H9 (cell line): Measurements from ENCODE around the gene FBXO34. TPM values are rescaled to one million over a fixed set of nuclear protein-coding genes. Genes with fewer than 3 reads are reported as not detected.

Experiments used
- DNase-seq: peaks from one replicate; pipeline ENCODE4 v3.0.0-alpha.2; 2017
- H2AFZ ChIP-seq: one replicate; pipeline ENCODE4 v1.6.1; 2013; ENCODE audit warnings: mild to moderate bottlenecking, low read length, control low read depth, moderate library complexity
- H2AK5ac ChIP-seq: 2 replicates; pipeline ENCODE4 v1.6.1; 2013; ENCODE audit warnings: low read length, control low read depth, mixed read lengths; ENCODE audit not compliant: insufficient read length
- H2BK120ac ChIP-seq: one replicate; pipeline ENCODE4 v1.6.1; 2013; ENCODE audit warnings: low read depth, mild to moderate bottlenecking, low read length, control low read depth, inconsistent platforms; ENCODE audit not compliant: poor library complexity, severe bottlenecking
- H2BK12ac ChIP-seq: 2 replicates; pipeline ENCODE4 v1.6.1; 2013; ENCODE audit warnings: low read length, control low read depth, mixed read lengths, low read depth; ENCODE audit not compliant: insufficient read length
- H2BK15ac ChIP-seq: 2 replicates; pipeline ENCODE4 v1.6.1; 2013; ENCODE audit warnings: low read depth, low read length, control low read depth
- H2BK20ac ChIP-seq: one replicate; pipeline ENCODE4 v1.6.1; 2013; ENCODE audit warnings: low read depth, mild to moderate bottlenecking, low read length, control low read depth, inconsistent platforms; ENCODE audit not compliant: poor library complexity, severe bottlenecking
- H2BK5ac ChIP-seq: 2 replicates; pipeline ENCODE4 v1.6.1; 2013; ENCODE audit warnings: low read length, control low read depth, mixed read lengths; ENCODE audit not compliant: insufficient read length
- H3K14ac ChIP-seq: 2 replicates; pipeline ENCODE4 v1.6.1; 2013; ENCODE audit warnings: low read length, control low read depth; ENCODE audit not compliant: insufficient read depth
- H3K18ac ChIP-seq: 2 replicates; pipeline ENCODE4 v1.6.1; 2013; ENCODE audit warnings: low read depth, mild to moderate bottlenecking, mixed read lengths, low read length, control low read depth; ENCODE audit not compliant: insufficient read length
- H3K23ac ChIP-seq: 2 replicates; pipeline ENCODE4 v1.6.1; 2013; ENCODE audit warnings: low read length, control low read depth, mixed read lengths, low read depth; ENCODE audit not compliant: insufficient read length
- H3K23me2 ChIP-seq: 2 replicates; pipeline ENCODE4 v1.6.1; 2013; ENCODE audit warnings: low read depth, mild to moderate bottlenecking, mixed read lengths, low read length, control low read depth; ENCODE audit not compliant: insufficient read length, poor library complexity, severe bottlenecking
- H3K27ac ChIP-seq: 2 replicates; pipeline ENCODE4 v1.5.1; 2013; ENCODE audit warnings: low read length, control low read depth, mixed read lengths, low read depth; ENCODE audit not compliant: insufficient read length
- H3K27me3 ChIP-seq: 2 replicates; pipeline ENCODE4 v1.6.1; 2013; ENCODE audit warnings: low read length, control low read depth, inconsistent platforms; ENCODE audit not compliant: insufficient read depth
- H3K4ac ChIP-seq: 2 replicates; pipeline ENCODE4 v1.6.1; 2013; ENCODE audit warnings: low read depth, mild to moderate bottlenecking, control low read depth, inconsistent platforms, low read length, moderate library complexity
- H3K4me1 ChIP-seq: 2 replicates; pipeline ENCODE4 v1.6.1; 2013; ENCODE audit warnings: low read length, control low read depth, inconsistent platforms; ENCODE audit not compliant: insufficient read depth
- H3K4me2 ChIP-seq: 2 replicates; pipeline ENCODE4 v1.6.1; 2013; ENCODE audit warnings: low read length, control low read depth, mixed read lengths; ENCODE audit not compliant: insufficient read length, insufficient read depth
- H3K56ac ChIP-seq: 2 replicates; pipeline ENCODE4 v1.6.1; 2013; ENCODE audit warnings: low read depth, mild to moderate bottlenecking, mixed read lengths, low read length, control low read depth; ENCODE audit not compliant: insufficient read length
- H3K79me1 ChIP-seq: 2 replicates; pipeline ENCODE4 v1.6.1; 2013; ENCODE audit warnings: low read depth, mild to moderate bottlenecking, moderate library complexity, low read length, control low read depth, inconsistent platforms; ENCODE audit not compliant: insufficient read depth, poor library complexity, severe bottlenecking
- H3K79me2 ChIP-seq: 2 replicates; pipeline ENCODE4 v1.6.1; 2013; ENCODE audit warnings: low read length, control low read depth, inconsistent platforms; ENCODE audit not compliant: insufficient read depth
- H3K9ac ChIP-seq: 2 replicates; pipeline ENCODE4 v1.6.1; 2013; ENCODE audit warnings: low read length, control low read depth, mixed read lengths; ENCODE audit not compliant: insufficient read length; ENCODE audit errors: extremely low read depth
- H3K9me3 ChIP-seq: one replicate; pipeline ENCODE4 v1.6.1; 2013; ENCODE audit warnings: low read depth, low read length, inconsistent platforms; ENCODE audit not compliant: control insufficient read depth
- H3T11ph ChIP-seq: one replicate; pipeline ENCODE4 v1.6.1; 2013; ENCODE audit warnings: mild to moderate bottlenecking, low read length, control low read depth, inconsistent platforms
- H4K20me1 ChIP-seq: one replicate; pipeline ENCODE4 v1.6.1; 2013; ENCODE audit not compliant: control insufficient read depth, insufficient read length, insufficient read depth
- H4K5ac ChIP-seq: 2 replicates; pipeline ENCODE4 v1.6.1; 2013; ENCODE audit warnings: low read depth, mild to moderate bottlenecking, mixed read lengths, low read length, control low read depth; ENCODE audit not compliant: insufficient read length
- H4K8ac ChIP-seq: replicated peaks from 2 replicates; pipeline ENCODE4 v1.6.1; 2013; ENCODE audit warnings: low read length, control low read depth, mixed read lengths, low read depth; ENCODE audit not compliant: insufficient read length
- H4K91ac ChIP-seq: 2 replicates; pipeline ENCODE4 v1.6.1; 2013; ENCODE audit warnings: low read depth, mild to moderate bottlenecking, moderate library complexity, mixed read lengths, low read length, control low read depth; ENCODE audit not compliant: insufficient read length
- H3K27ac Mint-ChIP-seq, 3 experiments: 2 replicates in 2 of 3; 3 replicates in 1 of 3; pipeline ENCODE4 v1.8.0; 2020 to 2021; ENCODE audit warnings: mixed read lengths in 3 of 3, mild to moderate bottlenecking in 1 of 3, moderate library complexity in 1 of 3
- H3K27me3 Mint-ChIP-seq: 2 replicates; pipeline ENCODE4 v1.8.0; 2021; ENCODE audit warnings: low read depth, mild to moderate bottlenecking, moderate library complexity, mixed read lengths
- H3K36me3 Mint-ChIP-seq, 3 experiments: 2 replicates in 2 of 3; 3 replicates in 1 of 3; pipeline ENCODE4 v1.8.0; 2020 to 2021; ENCODE audit warnings: low read depth in 3 of 3, mixed read lengths in 3 of 3; ENCODE audit not compliant: insufficient read depth in 1 of 3
- H3K4me1 Mint-ChIP-seq, 2 experiments: 2 replicates each; pipeline ENCODE4 v1.8.0; 2020; ENCODE audit warnings: mixed read lengths in 2 of 2
- H3K4me3 Mint-ChIP-seq, 2 experiments: 2 replicates in 1 of 2; 3 replicates in 1 of 2; pipeline ENCODE4 v1.8.0; 2020 to 2021; ENCODE audit warnings: mild to moderate bottlenecking in 2 of 2, mixed read lengths in 2 of 2, moderate library complexity in 1 of 2
- H3K9me3 Mint-ChIP-seq, 2 experiments: 2 replicates in 1 of 2; 3 replicates in 1 of 2; pipeline ENCODE4 v1.8.0; 2020; ENCODE audit warnings: mild to moderate bottlenecking in 2 of 2, mixed read lengths in 2 of 2, moderate library complexity in 1 of 2
- WGBS: extraction: QIAGEN DNeasy Blood & Tissue Kit; methylation state at CpG from one replicate; pipeline ENCODE4 v1.1.7; 2013; ENCODE audit warnings: missing lambda C conversion rate, low lambda C conversion rate, mixed read lengths; ENCODE audit not compliant: insufficient read length; ENCODE audit errors: extremely low coverage; 5-methylcytosine and 5-hydroxymethylcytosine counted together
- total RNA-seq: library from RNA; stranded (reverse); gene quantifications from 2 replicates; pipeline ENCODE4 v1.2.1, GENCODE V29; 2021
- TF ChIP-seq, protein P1 (sequence below): fragments of 200-600 bp; sonication (generic); conservative IDR thresholded peaks from 3 replicates; pipeline ENCODE4 v1.8.0; 2021; ENCODE audit warnings: antibody characterized with exemption, mild to moderate bottlenecking

FBXO34 gene
- total RNA-seq, 1 experiment from 2014 or later: 12.0 TPM

GRCh38 chr14:55309154-55309553 lies 37.9 kb downstream of the FBXO34 start:
- peaks cover 36 to 39% of the 10 kb centered on the region in 2 experiments for H3K9me3 Mint-ChIP-seq
- H3K4me1 ChIP-seq: peaks cover 4% of the 10 kb centered on the region; the same call in 1 of the 2 replicates
- no peak overlapping the region for H4K5ac ChIP-seq

More at GRCh38 chr14:55309154-55309553, 37.9 kb downstream of the FBXO34 start:
- H3K9ac ChIP-seq: no peak overlapping the region
- no peak overlapping the region for H2BK12ac ChIP-seq
- H4K91ac ChIP-seq: no peak overlapping the region
- H3K23ac ChIP-seq: no peak overlapping the region
- peaks cover 27 to 28% of the 10 kb centered on the region in 2 experiments for H3K4me1 Mint-ChIP-seq
- H3K18ac ChIP-seq: no peak overlapping the region
- H2AFZ ChIP-seq: no peak overlapping the region
- no peaks in the 10 kb centered on the region for H3K27me3 Mint-ChIP-seq
- TF ChIP-seq, protein P1, sequence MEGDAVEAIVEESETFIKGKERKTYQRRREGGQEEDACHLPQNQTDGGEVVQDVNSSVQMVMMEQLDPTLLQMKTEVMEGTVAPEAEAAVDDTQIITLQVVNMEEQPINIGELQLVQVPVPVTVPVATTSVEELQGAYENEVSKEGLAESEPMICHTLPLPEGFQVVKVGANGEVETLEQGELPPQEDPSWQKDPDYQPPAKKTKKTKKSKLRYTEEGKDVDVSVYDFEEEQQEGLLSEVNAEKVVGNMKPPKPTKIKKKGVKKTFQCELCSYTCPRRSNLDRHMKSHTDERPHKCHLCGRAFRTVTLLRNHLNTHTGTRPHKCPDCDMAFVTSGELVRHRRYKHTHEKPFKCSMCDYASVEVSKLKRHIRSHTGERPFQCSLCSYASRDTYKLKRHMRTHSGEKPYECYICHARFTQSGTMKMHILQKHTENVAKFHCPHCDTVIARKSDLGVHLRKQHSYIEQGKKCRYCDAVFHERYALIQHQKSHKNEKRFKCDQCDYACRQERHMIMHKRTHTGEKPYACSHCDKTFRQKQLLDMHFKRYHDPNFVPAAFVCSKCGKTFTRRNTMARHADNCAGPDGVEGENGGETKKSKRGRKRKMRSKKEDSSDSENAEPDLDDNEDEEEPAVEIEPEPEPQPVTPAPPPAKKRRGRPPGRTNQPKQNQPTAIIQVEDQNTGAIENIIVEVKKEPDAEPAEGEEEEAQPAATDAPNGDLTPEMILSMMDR: no peak
- peaks cover 23% of the 10 kb centered on the region for H3K9me3 ChIP-seq
- H3K27me3 ChIP-seq: no peaks in the 10 kb centered on the region
- WGBS: no CpG with 5 or more reads among the region's 2 CpGs
- H3K36me3 Mint-ChIP-seq: peaks cover 36 to 42% (median 37%) of the 10 kb centered on the region in 3 experiments
- DNase-seq: no peak
- H4K20me1 ChIP-seq: no peaks in the 10 kb centered on the region
- no peak overlapping the region for H2BK20ac ChIP-seq
- no peak overlapping the region for H3K4ac ChIP-seq
- H3T11ph ChIP-seq: no peak overlapping the region
- no peak overlapping the region for H2BK5ac ChIP-seq
- H3K79me2 ChIP-seq: no peaks in the 10 kb centered on the region
- H2BK120ac ChIP-seq: no peak overlapping the region
- H3K79me1 ChIP-seq: peaks cover 10% of the 10 kb centered on the region
- H4K8ac ChIP-seq: no peak overlapping the region
- H3K56ac ChIP-seq: no peak overlapping the region
- H2AK5ac ChIP-seq: no peak overlapping the region
- H3K4me3 Mint-ChIP-seq: no peak overlapping the region
- no peak overlapping the region for H2BK15ac ChIP-seq
- H3K4me2 ChIP-seq: no peak overlapping the region
- no peak overlapping the region for H3K27ac ChIP-seq
- no peak overlapping the region for H3K27ac Mint-ChIP-seq
- no peaks in the 10 kb centered on the region for H3K23me2 ChIP-seq
- H3K14ac ChIP-seq: no peak overlapping the region
